ENCODE results near the gene TPMT. TPM values are rescaled to one million over a fixed set of nuclear protein-coding genes. Genes with fewer than 3 reads are reported as not detected.

The TPMT gene
- total and polyA plus RNA-seq, 2 of the 13 experiments (the other 11 are each of a cell fraction or from before 2014, with no cell fraction given): 11.1 to 22.8 TPM

DNA sequence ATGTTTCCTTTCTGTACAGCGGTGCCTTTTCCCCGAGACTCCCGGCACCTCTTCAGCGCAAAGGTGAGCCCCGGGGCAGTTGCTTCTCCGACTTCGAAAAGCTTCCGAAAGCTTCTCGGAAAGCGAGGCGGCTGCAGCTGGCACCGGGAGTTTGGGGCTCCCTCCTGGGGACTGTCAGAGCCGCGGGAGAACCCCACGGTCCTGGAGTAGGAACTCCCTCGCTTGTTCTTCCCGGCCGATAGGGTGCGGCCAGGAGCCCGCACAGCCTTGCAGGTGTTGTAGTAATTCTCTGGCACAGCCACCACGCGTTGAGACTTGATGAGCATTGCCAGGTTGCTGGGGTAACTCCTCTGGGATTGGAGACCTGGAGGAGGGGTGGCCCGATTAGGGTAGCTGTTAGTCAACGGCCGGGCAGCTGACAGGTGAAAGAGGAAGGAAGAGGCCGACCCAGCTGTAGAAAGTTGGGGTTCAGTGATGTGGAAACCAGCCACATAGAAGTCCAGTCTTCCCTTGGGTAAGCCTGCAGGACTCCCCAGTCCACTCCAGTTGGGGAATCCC lies 1.1 kb upstream of the TPMT start (continued):
- TF ChIP-seq, protein P1, sequence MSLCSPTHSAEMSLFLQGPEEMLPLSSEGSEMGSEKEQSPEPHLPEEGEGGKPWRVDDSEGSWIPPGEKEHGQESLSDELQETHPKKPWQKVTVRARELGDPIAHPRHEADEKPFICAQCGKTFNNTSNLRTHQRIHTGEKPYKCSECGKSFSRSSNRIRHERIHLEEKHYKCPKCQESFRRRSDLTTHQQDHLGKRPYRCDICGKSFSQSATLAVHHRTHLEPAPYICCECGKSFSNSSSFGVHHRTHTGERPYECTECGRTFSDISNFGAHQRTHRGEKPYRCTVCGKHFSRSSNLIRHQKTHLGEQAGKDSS (CRISPR knock-in tag; IDR thresholded peaks at IDR 0.05; ENCODE audit: borderline replicate concordance, low read depth): no peak
- no peak for TF ChIP-seq NCOR1 (IDR thresholded peaks at IDR 0.05; ENCODE audit: borderline replicate concordance, low read length)
- 0 out of 2 replicates have a peak, but pooled peaks have one; percentile 12 for TF ChIP-seq ZNF556 (CRISPR knock-in tag; IDR thresholded peaks at IDR 0.05; ENCODE audit: borderline replicate concordance)
- 0 out of 2 replicates have a peak, but pooled peaks have one; percentile 41 for TF ChIP-seq ZFY (CRISPR knock-in tag; IDR thresholded peaks at IDR 0.05)
- TF ChIP-seq ATF7 (IDR thresholded peaks at IDR 0.05): no peak
- no peak for TF ChIP-seq ATF7 (CRISPR knock-in tag; IDR thresholded peaks at IDR 0.05)
- no peak for TF ChIP-seq REL (CRISPR knock-in tag; conservative IDR thresholded peaks at IDR 0.05)

DNA sequence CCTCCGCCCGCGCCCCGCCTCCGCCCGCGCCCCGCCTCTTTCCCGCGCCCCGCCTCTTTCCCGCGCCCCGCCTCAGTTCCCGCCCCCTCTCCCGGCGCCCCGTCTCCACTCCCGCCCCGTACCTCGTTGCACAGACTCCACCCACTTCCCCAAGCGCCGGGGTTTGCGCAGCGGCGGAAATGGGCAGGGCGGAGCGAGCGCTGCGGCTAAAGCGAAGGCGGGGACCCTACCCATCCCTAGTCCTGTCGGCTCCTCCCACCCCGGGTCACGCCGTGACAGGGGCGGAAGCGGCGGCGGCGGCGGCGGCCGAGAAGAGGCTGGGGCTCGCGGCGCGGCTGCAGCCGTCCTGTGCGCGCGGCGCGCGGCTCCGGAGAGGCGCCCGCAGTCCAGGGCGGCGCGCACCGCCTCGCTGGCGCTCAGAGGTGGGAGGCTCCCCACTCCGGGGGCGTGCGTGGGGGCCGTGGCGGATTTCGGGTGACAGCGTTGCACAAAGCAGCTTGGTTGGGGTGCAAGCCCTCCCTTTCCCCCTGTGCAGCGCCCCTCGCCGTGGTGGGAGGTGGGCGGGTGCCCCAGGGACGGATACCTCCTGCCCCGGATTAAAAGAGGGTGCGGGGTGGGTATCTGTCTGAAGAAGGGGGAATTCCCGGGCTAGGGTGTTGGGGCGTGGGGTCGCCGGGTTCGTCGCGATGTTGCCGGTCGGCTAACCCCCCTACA lies 430 bp upstream of the TPMT start, which contains the start of gene KDM1B:
KDM1B (plus strand) TSS at position 273 of the 714 bp plus-strand sequence. CDS start 4,474 bp downstream, outside the sequence.
- ChIA-PET CTCF (ENCODE audit: low intra/inter-chr PET ratio, low total read pairs) (no interaction called here), POLR2A (interaction anchor here (1.0 to 1.6 kb wide), 6 partner anchors 13 to 168 kb away, joined by 3 to 6 read pairs (median 4); partner anchors contain the start of genes KIF13A and NHLRC1)
- peak within 1 kb of the TSS; percentile 93 for H3K9ac ChIP-seq (ENCODE audit: insufficient read depth, low read depth, low read length)
- peak within 1 kb of the TSS; percentile 90 for H2AFZ ChIP-seq (ENCODE audit: low read length)
- intact Hi-C loops (cut with micrococcal nuclease; ENCODE audit: unreplicated experiment): loop anchor here (2.0 to 10.0 kb wide), 7 partner anchors 33 to 451 kb away; partner anchors contain the start of genes DEK, KIF13A, NHLRC1 and NUP153
- H3K4me3 ChIP-seq (replicated peaks in 1 of 3; ENCODE audit: insufficient read depth in 1 of 3, low read depth in 2 of 3, low read length in 3 of 3): peak within 1 kb of the TSS; percentile 98 to 99 (median 99)
- H3K36me3 ChIP-seq (replicated peaks in 1 of 2; ENCODE audit: control insufficient read depth in 1 of 2, insufficient read depth in 2 of 2, low read length in 2 of 2): no peaks in the 10 kb centered on the region
- H3K4me2 ChIP-seq (ENCODE audit: low read depth, low read length): peak within 1 kb of the TSS; percentile 85
- peak within 1 kb of the TSS; percentile 89 for H3K27ac ChIP-seq (ENCODE audit: extremely low read length, insufficient read depth, low read length)
- FAIRE-seq (no peak), DNase-seq (ENCODE audit: low spot score) (peak; percentile 96), ATAC-seq (peak; percentile 94)
- H3K4me1 ChIP-seq (ENCODE audit: insufficient read depth, low read length): peaks cover 29% of the 10 kb centered on the region
- TSS peak; percentile 59 for BruUV-seq (replicated peaks)
- no peaks in the 10 kb centered on the region for H3K9me3 ChIP-seq (ENCODE audit: low read length)
- WGBS (ENCODE audit: low lambda C conversion rate): under 1% methylated on average over 31 of the region's 87 CpGs
- in situ Hi-C loops (cut with HindIII; ENCODE audit: extremely low pct_ligation_motif_present, low pct_unique_long_range_greater_than_20kb): no loop called here
- no peaks in the 10 kb centered on the region for H3K79me2 ChIP-seq (ENCODE audit: insufficient read depth, low read length)
- no peaks in the 10 kb centered on the region for H4K20me1 ChIP-seq (ENCODE audit: insufficient read depth, low read length)
- no peaks in the 10 kb centered on the region for H3K27me3 ChIP-seq (ENCODE audit: control insufficient read depth in 1 of 2, insufficient read depth in 2 of 2, low read length in 2 of 2)
- peak; percentile 38; the same call in 1 of the 2 replicates for TF ChIP-seq POLR2AphosphoS5 (IDR thresholded peaks at IDR 0.05; ENCODE audit: low read depth, low read length)
- TF ChIP-seq, protein P2, sequence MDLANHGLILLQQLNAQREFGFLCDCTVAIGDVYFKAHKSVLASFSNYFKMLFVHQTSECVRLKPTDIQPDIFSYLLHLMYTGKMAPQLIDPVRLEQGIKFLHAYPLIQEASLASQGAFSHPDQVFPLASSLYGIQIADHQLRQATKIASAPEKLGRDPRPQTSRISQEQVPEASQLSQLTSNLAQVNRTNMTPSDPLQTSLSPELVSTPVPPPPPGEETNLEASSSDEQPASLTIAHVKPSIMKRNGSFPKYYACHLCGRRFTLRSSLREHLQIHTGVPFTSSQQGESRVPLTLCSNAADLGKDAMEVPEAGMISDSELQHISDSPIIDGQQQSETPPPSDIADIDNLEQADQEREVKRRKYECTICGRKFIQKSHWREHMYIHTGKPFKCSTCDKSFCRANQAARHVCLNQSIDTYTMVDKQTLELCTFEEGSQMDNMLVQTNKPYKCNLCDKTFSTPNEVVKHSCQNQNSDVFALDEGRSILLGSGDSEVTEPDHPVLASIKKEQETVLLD (CRISPR knock-in tag; IDR thresholded peaks at IDR 0.05; ENCODE audit: low read depth): peak; percentile 92; the same call in 1 of the 2 replicates
- TF ChIP-seq ZNF792 (CRISPR knock-in tag; IDR thresholded peaks at IDR 0.05): peak; percentile 58; the same call in 1 of the 2 replicates
- TF ChIP-seq, protein P3, sequence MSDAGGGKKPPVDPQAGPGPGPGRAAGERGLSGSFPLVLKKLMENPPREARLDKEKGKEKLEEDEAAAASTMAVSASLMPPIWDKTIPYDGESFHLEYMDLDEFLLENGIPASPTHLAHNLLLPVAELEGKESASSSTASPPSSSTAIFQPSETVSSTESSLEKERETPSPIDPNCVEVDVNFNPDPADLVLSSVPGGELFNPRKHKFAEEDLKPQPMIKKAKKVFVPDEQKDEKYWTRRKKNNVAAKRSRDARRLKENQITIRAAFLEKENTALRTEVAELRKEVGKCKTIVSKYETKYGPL (CRISPR knock-in tag; IDR thresholded peaks at IDR 0.05): no peak
- no peak; the same call in 1 of the 2 replicates for TF ChIP-seq ZNF547 (CRISPR knock-in tag; IDR thresholded peaks at IDR 0.05)
- peak; percentile 14; the same call in 1 of the 2 replicates for TF ChIP-seq ZNF607 (CRISPR knock-in tag; IDR thresholded peaks at IDR 0.05; ENCODE audit: borderline replicate concordance)
- TF ChIP-seq ISL2 (CRISPR knock-in tag; IDR thresholded peaks at IDR 0.05): peak; percentile 11; the same call in 1 of the 2 replicates
- TF ChIP-seq, protein P1 (CRISPR knock-in tag; IDR thresholded peaks at IDR 0.05; ENCODE audit: borderline replicate concordance, low read depth): peak; percentile 19; the same call in 1 of the 2 replicates
- TF ChIP-seq, protein P4, sequence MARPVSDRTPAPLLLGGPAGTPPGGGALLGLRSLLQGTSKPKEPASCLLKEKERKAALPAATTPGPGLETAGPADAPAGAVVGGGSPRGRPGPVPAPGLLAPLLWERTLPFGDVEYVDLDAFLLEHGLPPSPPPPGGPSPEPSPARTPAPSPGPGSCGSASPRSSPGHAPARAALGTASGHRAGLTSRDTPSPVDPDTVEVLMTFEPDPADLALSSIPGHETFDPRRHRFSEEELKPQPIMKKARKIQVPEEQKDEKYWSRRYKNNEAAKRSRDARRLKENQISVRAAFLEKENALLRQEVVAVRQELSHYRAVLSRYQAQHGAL (CRISPR knock-in tag; IDR thresholded peaks at IDR 0.05; ENCODE audit: not compliant biosample characterization): peak; percentile 37
- 0 out of 2 replicates have a peak, but pooled peaks have one; percentile 29 for TF ChIP-seq MXD4 (CRISPR knock-in tag; IDR thresholded peaks at IDR 0.05)
- peak; percentile 89 for TF ChIP-seq ASH2L (IDR thresholded peaks at IDR 0.05; ENCODE audit: insufficient read length, low read depth, low read length)

All from HepG2 (cell line).